A549 treated with CpdA at 1 μM for 4 hours (cell line): ENCODE measurements around the gene OR6C65. TPM values are rescaled to one million over a fixed set of nuclear protein-coding genes. Genes with fewer than 3 reads are reported as not detected.

Source experiments
- total RNA-seq: library from RNA; stranded (reverse); fragments of 200-300 nt; extraction: Qiagen RNA extraction; gene quantifications from 5 replicates; pipeline ENCODE4 v1.2.3, GENCODE V29; 2022; ENCODE audit warnings: low read depth

Gene OR6C65
- not detected in 5 replicates for total RNA-seq

GRCh38 chr12:55400229-55400628 is at the start of gene OR6C65:
TSS of gene OR6C65 (plus strand) at chr12:55400529. CDS start at chr12:55400529, 0 bp downstream.

GRCh38 chr12:55362675-55363074 is 37.7 kb upstream of the OR6C65 start, which contains the start of gene OR6C75:
TSS of gene OR6C75 (plus strand) at chr12:55362975. CDS start at chr12:55365111, 2,136 bp downstream.

DNA sequence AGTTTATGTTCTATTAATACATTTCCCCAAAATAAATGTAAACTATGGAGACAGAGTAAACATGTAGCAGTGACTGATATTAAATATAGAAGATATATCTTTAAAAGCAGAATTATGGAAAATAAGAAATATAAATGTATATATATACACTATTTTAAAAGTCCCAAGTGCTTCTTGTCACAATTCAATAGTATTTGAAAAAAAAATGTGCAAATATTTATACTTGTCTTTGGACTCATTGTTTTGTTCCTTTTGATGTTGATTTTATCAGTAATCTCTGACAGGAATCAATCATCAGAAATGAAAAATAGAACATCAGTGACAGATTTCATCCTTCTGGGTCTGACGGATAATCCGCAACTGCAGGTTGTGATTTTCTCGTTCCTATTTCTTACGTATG is 25.6 kb downstream of the OR6C65 start, which contains the start of gene OR6C76:
OR6C76 (plus strand) TSS at position 301 of the 400 bp plus-strand sequence; CDS start at position 301, 0 bp downstream.

GRCh38 chr12:55443776-55444175 is 43.4 kb downstream of the OR6C65 start, which contains the start of gene OR6C2:
TSS of gene OR6C2 (plus strand) at chr12:55444076. CDS start at chr12:55452214, 8,138 bp downstream.

Other genes with a start within 250 kb of the OR6C65 start
- gene OR10A7, start 179.5 kb upstream of the OR6C65 start, total RNA-seq: not detected in 5 replicates
- gene OR6C74, start 155.9 kb upstream of the OR6C65 start, total RNA-seq: not detected in 5 replicates
- gene OR6C6, start 104.0 kb upstream of the OR6C65 start, total RNA-seq: not detected in 5 replicates
- gene OR6C1, start 86.2 kb upstream of the OR6C65 start, total RNA-seq: not detected in 5 replicates
- not detected in 5 replicates for gene OR6C3, start 69.8 kb upstream of the OR6C65 start, total RNA-seq
- gene OR6C75, start 37.6 kb upstream of the OR6C65 start, total RNA-seq: not detected in 5 replicates
- gene OR6C76, start 25.7 kb downstream of the OR6C65 start, total RNA-seq: not detected in 5 replicates
- gene OR6C2, start 43.5 kb downstream of the OR6C65 start, total RNA-seq: not detected in 5 replicates
- not detected in 5 replicates for gene OR6C70, start 69.6 kb downstream of the OR6C65 start, total RNA-seq
- not detected in 5 replicates for gene OR6C68, start 91.8 kb downstream of the OR6C65 start, total RNA-seq
- not detected in 5 replicates for gene OR6C4, start 149.1 kb downstream of the OR6C65 start, total RNA-seq
- not detected in 5 replicates for gene OR2AP1, start 171.9 kb downstream of the OR6C65 start, total RNA-seq
- gene OR10P1, start 236.4 kb downstream of the OR6C65 start, total RNA-seq: not detected in 5 replicates